ENCODE measurements around the gene LTBP3. TPM values are rescaled to one million over a fixed set of nuclear protein-coding genes. Genes with fewer than 3 reads are reported as not detected.

The LTBP3 gene
- total and polyA plus RNA-seq, 4 donors = 8.8 to 46.2 (median 17.0) TPM

GRCh38 chr11:65502274-65502554 lies 55.9 kb downstream of the LTBP3 start:
- Histone ChIP-seq H3K9me3 (ENCODE audit: control insufficient read depth in 4 of 4, low read length in 3 of 4) (no peaks in the 10 kb centered on the region), H3K4me1 (ENCODE audit: control insufficient read depth in 4 of 4, insufficient read depth in 4 of 4, low read length in 3 of 4) (peaks cover 0 to 37% (median 21%) of the 10 kb centered on the region in 4 donors), H3K4me3 (ENCODE audit: low read depth in 1 of 3, low read length in 3 of 3) (peak overlapping the region; percentile 67 to 100 (median 85)), H3K27me3 (ENCODE audit: control insufficient read depth in 4 of 4, insufficient read depth in 4 of 4, low read length in 3 of 4) (no peaks in the 10 kb centered on the region), H3K9ac (ENCODE audit: low read depth in 1 of 2, low read length in 2 of 2) (peak overlapping the region; percentile 100), H3K36me3 (ENCODE audit: control insufficient read depth in 4 of 4, insufficient read depth in 3 of 4, low read depth in 1 of 4, low read length in 3 of 4) (peaks cover 8 to 48% (median 25%) of the 10 kb centered on the region in 4 donors), H3K27ac (ENCODE audit: low read depth in 1 of 2, low read length in 2 of 2) (peak overlapping the region; percentile 100)
- TF ChIP-seq MAX (IDR thresholded peaks at IDR 0.05) = no peak
- TF ChIP-seq ZBTB33 (IDR thresholded peaks at IDR 0.05) = no peak
- no peak for TF ChIP-seq SP1 (IDR thresholded peaks at IDR 0.05)
- no peak for TF ChIP-seq RXRA (IDR thresholded peaks at IDR 0.05)
- no peak for TF ChIP-seq EGR1 (IDR thresholded peaks at IDR 0.05; ENCODE audit: low read depth in 2 of 2)
- no peak for TF ChIP-seq RAD21 (IDR thresholded peaks at IDR 0.05)
- no peak for TF ChIP-seq REST (IDR thresholded peaks at IDR 0.05)
- TF ChIP-seq FOXA2 (IDR thresholded peaks at IDR 0.05) = no peak
- no peak for TF ChIP-seq JUND (IDR thresholded peaks at IDR 0.05)
- no peak for TF ChIP-seq GABPA (IDR thresholded peaks at IDR 0.05 in 1 of 2, conservative IDR thresholded peaks at IDR 0.05 in 1 of 2)
- TF ChIP-seq HNF4A (conservative IDR thresholded peaks at IDR 0.05) = no peak
- no peak for TF ChIP-seq HNF4G (IDR thresholded peaks at IDR 0.05)
- no peak for DNase-seq (ENCODE audit: low spot score)

GRCh38 chr11:65501472-65502273 lies 56.5 kb downstream of the LTBP3 start:
- Histone ChIP-seq H3K9me3 (ENCODE audit: control insufficient read depth in 4 of 4, low read length in 3 of 4) (no peaks in the 10 kb centered on the region), H3K27ac (ENCODE audit: low read depth in 1 of 2, low read length in 2 of 2) (peak overlapping the region; percentile 100), H3K9ac (ENCODE audit: low read depth in 1 of 2, low read length in 2 of 2) (peak overlapping the region; percentile 100), H3K27me3 (ENCODE audit: control insufficient read depth in 4 of 4, insufficient read depth in 4 of 4, low read length in 3 of 4) (no peaks in the 10 kb centered on the region), H3K4me3 (ENCODE audit: low read depth in 1 of 3, low read length in 3 of 3) (peak overlapping the region; percentile 67 to 100 (median 85)), H3K36me3 (ENCODE audit: control insufficient read depth in 4 of 4, insufficient read depth in 3 of 4, low read depth in 1 of 4, low read length in 3 of 4) (peaks cover 8 to 48% (median 25%) of the 10 kb centered on the region in 4 donors), H3K4me1 (ENCODE audit: control insufficient read depth in 4 of 4, insufficient read depth in 4 of 4, low read length in 3 of 4) (peaks cover 2 to 42% (median 22%) of the 10 kb centered on the region in 4 donors)
- no peak for TF ChIP-seq ZBTB33 (IDR thresholded peaks at IDR 0.05)
- TF ChIP-seq GABPA (IDR thresholded peaks at IDR 0.05 in 1 of 2, conservative IDR thresholded peaks at IDR 0.05 in 1 of 2) = no peak
- TF ChIP-seq TAF1 (conservative IDR thresholded peaks at IDR 0.05) = no peak
- TF ChIP-seq CTCF (IDR thresholded peaks at IDR 0.05; ENCODE audit: low read depth, low read length, missing input control) = no peak
- peak; percentile 27 for TF ChIP-seq REST (IDR thresholded peaks at IDR 0.05)
- no peak for TF ChIP-seq MAX (IDR thresholded peaks at IDR 0.05)
- peak in 1 of 2 donors; percentile 3 for TF ChIP-seq RAD21 (IDR thresholded peaks at IDR 0.05)
- no peak for TF ChIP-seq HNF4A (conservative IDR thresholded peaks at IDR 0.05)
- DNase-seq (ENCODE audit: low spot score) = peak; percentile 42
- WGBS = 0% methylated on average over 3 of the region's 3 CpGs

All from liver (tissue), 9 donors.